22Rv1 (cell line): ENCODE results near the gene MAP1LC3B2.
"Not testable (repeated sequence)": the region's sequence is repeated elsewhere in the genome, so short reads cannot be mapped to it uniquely, and the experiment has no call there.

Source experiments
- H3K27ac ChIP-seq: fragments of 450-650 bp; 2 replicates; pipeline ENCODE4 v1.5.1; 2017
- CTCF ChIP-seq: fragments of 450-650 bp; IDR thresholded peaks from 2 replicates; pipeline ENCODE4 v1.5.1; 2017; ENCODE audit warnings: mild to moderate bottlenecking
- ZFX ChIP-seq: fragments of 450-650 bp; IDR thresholded peaks from 2 replicates; pipeline ENCODE4 v1.6.1; 2017; ENCODE audit warnings: antibody characterized with exemption, borderline replicate concordance

The MAP1LC3B2 gene

DNA sequence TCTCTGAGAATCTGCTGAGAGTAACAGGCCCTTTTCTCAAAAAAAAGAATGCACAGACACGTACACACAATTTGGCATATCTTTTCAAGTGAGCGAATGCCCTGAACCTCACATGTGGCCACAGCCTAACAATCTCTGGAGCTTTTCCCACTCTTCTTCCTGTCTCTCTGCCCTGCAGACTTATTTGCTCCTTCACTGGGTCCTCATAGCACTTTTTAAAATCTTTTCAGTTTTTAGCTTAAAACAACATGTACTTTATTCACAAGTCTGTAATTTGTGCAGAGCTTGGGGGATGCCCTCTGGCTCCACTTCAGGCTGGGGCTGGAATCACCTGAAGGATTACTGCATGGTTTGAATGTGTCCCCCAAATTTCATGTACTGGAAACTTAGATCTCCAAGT, 9.0 kb downstream of the MAP1LC3B2 start:
- TF ChIP-seq ZFX = no peak
- no peak for TF ChIP-seq CTCF
- H3K27ac ChIP-seq = no peak overlapping the region

DNA sequence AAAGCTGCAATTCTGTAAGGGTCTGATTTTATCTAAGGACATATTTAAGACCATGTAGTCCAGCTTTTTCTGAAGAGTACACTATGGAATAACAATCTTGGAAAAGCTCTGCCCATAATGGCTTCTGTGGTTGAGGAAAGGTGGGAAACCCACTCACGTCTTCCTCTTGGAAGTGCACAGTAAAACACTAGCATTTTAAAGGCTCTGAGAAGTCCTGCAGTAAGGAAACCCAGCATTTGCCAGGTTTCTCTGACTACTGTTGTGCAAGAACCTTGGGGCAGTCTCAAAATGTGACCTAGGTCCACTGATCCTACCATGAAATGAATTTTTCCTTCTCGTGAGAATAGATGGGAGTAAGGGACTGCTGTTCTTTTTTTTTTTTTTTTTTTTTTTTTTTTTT, 11.9 kb downstream of the MAP1LC3B2 start:
- TF ChIP-seq CTCF (no peak), ZFX (no peak)
- no peak overlapping the region for H3K27ac ChIP-seq

GRCh38 chr12:116573776-116574175, 14.6 kb downstream of the MAP1LC3B2 start:
- no peak overlapping the region for H3K27ac ChIP-seq
- TF ChIP-seq CTCF (no peak), ZFX (no peak)

GRCh38 chr12:116575754-116576153, 16.6 kb downstream of the MAP1LC3B2 start:
- H3K27ac ChIP-seq = not testable (repeated sequence)

- no peak for TF ChIP-seq ZFX
- no peak for TF ChIP-seq CTCF
These were observed 18.0 kb downstream of the MAP1LC3B2 start for GRCh38 chr12:116577154-116577561.

DNA sequence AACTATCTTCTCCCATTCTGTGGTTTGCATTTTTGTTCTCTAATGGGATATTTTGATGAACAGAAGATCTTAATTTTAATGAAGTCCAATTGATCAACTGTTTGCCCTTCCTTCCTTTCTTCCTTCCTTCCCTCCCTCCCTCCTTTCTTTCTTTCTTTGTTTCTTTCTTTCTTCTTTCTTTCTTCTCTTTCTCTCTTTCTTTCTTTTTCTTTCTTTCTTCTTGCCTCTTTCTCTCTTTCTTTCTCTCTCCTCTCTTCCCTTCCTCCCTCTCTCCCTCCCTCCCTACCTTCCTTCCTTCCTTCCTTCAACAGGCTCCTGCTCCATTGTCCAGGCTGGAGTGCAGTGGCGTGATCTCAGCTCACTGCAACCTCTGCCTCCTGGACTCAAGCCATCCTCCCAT, 18.9 kb downstream of the MAP1LC3B2 start:
- TF ChIP-seq CTCF = no peak
- TF ChIP-seq ZFX = no peak
- H3K27ac ChIP-seq = no peak overlapping the region

More at GRCh38 chr12:116577154-116577561, 18.0 kb downstream of the MAP1LC3B2 start:
- no peak overlapping the region for H3K27ac ChIP-seq

DNA sequence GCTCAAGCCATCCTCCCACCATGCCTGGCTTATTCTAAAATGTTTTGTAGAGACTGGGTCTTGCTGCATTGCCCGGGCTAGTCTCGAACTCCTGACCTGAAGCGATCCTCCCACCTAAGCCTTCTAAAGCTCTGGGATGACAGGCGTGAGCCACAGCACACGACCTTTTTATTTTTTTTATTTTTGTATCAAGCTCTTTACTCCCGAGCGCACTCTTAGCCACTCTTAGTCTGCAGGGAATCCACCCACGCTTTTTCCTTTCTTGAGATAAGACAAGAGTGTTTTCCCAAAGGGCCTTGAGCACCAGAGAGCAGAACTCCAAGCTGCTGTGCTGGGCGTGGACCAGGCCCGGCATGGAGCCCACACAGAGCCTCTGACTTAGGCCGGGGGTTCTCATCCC, 23.4 kb downstream of the MAP1LC3B2 start:
- no peak overlapping the region for H3K27ac ChIP-seq
- TF ChIP-seq CTCF (no peak), ZFX (no peak)

DNA sequence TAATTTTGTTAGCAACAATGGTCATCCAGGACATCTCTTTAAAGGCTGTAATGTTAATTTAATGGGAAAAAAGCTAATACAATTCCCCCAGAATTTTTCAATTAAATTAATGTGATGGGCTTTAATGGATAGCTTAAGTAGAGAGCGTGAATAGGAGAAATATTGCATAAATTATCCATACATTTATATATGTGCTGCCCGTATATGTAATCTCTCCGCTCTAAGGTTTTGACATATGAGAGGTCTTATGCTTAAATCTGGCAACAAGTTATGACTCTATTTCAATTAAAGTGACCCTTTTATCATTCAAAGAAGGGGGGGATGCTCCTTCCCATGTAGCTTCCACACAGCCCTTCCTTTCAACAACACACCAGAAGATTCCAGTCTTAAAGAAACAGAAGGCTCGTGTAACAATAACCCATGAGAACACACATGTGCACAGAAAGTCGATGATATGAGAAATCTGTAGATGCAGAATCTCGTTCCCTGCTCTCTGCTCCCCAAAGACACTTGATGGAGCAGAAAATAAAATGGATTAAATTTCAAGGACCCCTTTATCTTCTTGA, 24.0 kb downstream of the MAP1LC3B2 start:
- no peak overlapping the region for H3K27ac ChIP-seq
- TF ChIP-seq CTCF (no peak), ZFX (no peak)
